ENCODE results near the gene EXOC6B. TPM values are rescaled to one million over a fixed set of nuclear protein-coding genes. Genes with fewer than 3 reads are reported as not detected.
A peak's percentile ranks its signal among the peaks of the same experiment; 100 is the strongest.

Gene EXOC6B
- total RNA-seq, 1 donor from 2014 or later = 13.8 TPM

DNA sequence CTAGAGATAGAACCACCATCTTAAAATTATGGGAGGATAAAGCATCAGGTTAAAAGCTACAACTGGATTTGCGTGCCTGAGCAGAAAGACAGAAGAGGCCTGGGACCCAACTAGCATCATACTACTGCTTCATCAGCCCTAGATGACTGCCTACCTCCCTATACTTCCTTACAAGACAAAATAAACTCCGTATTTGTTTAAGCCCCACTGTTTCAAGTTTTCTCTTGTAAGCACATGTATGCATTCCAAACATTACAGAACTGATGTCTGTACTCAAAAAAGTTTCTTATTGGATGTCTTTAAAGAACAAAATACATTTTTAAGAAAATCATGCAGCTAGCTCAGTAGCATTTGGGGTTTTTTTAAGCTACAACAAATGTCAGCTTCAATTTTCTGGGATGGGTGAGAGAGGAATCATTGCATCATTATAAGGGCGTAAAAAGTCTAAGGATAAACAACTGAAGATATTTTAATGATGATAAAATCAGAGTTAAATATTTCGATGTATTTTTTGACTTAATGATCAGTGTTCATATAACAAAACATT is 213.1 kb downstream of the EXOC6B start:
- no peaks in the 10 kb centered on the region for H3K27me3 Mint-ChIP-seq
- ChIA-PET CTCF (no interaction called here), POLR2A (no interaction called here)
- ATAC-seq (ENCODE audit: low read depth) = no peak
- intact Hi-C loops (cut with micrococcal nuclease) = no loop called here
- TF ChIP-seq, protein P1, sequence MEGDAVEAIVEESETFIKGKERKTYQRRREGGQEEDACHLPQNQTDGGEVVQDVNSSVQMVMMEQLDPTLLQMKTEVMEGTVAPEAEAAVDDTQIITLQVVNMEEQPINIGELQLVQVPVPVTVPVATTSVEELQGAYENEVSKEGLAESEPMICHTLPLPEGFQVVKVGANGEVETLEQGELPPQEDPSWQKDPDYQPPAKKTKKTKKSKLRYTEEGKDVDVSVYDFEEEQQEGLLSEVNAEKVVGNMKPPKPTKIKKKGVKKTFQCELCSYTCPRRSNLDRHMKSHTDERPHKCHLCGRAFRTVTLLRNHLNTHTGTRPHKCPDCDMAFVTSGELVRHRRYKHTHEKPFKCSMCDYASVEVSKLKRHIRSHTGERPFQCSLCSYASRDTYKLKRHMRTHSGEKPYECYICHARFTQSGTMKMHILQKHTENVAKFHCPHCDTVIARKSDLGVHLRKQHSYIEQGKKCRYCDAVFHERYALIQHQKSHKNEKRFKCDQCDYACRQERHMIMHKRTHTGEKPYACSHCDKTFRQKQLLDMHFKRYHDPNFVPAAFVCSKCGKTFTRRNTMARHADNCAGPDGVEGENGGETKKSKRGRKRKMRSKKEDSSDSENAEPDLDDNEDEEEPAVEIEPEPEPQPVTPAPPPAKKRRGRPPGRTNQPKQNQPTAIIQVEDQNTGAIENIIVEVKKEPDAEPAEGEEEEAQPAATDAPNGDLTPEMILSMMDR (IDR thresholded peaks at IDR 0.05) = no peak
- H3K9me3 Mint-ChIP-seq = peaks cover 5% of the 10 kb centered on the region
- H3K27ac Mint-ChIP-seq = no peak overlapping the region
- no peak overlapping the region for H3K4me3 Mint-ChIP-seq
- peaks cover 2% of the 10 kb centered on the region for H3K4me1 Mint-ChIP-seq
- no peaks in the 10 kb centered on the region for H3K36me3 Mint-ChIP-seq (ENCODE audit: low read depth)
- DNase-seq = no peak

DNA sequence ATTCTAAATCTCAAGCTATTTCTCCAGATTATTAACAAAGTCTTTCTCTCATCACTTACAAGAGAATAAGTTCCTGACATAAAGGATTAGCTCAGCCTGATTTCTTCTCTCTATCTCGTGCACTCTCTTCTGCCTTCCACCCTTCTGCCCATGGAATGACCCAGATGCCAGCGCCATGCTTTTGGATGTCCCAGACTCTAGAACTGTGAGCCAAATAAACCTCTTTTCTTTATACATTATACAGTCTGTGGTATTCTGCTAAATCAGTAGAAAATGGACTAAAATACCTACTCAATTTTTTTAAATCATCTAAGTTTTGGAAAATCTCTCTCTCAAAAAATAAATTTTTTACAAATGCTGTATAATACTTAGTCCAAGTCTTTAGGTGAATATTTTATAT is 218.6 kb downstream of the EXOC6B start:
- DNase-seq (no peak), ATAC-seq (ENCODE audit: low read depth) (no peak)
- ChIA-PET POLR2A (no interaction called here), CTCF (no interaction called here)
- TF ChIP-seq, protein P1 (IDR thresholded peaks at IDR 0.05) = no peak
- Mint-ChIP-seq H3K36me3 (ENCODE audit: low read depth) (peaks cover 2% of the 10 kb centered on the region), H3K4me1 (no peaks in the 10 kb centered on the region), H3K27ac (no peak overlapping the region), H3K27me3 (no peaks in the 10 kb centered on the region), H3K9me3 (no peaks in the 10 kb centered on the region), H3K4me3 (no peak overlapping the region)
- intact Hi-C loops (cut with micrococcal nuclease) = no loop called here

DNA sequence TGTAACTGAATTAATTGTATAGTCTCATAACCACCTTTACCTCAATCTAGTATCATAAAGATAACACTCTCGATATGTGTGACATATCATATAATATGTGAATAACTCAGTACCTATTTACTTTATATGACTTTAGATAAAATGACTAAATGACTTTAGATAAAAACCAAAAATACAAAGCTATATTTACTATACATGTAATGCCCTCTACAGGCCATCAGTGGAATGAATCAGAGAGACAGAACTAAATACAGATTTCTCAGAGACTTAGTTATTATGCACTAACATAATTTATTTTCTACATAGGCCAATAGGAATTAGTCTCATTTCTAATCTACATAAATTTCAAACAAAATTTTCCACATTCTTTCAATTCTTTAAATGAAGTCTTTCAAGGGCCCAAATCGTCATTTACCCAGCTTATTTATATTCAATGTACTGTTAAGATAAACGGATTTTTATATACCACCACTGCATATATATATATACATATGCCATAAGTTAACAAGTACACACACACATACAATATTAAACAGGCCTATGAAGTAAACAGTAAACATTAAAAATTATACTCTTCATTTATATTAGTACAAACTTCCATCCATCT is 219.9 kb downstream of the EXOC6B start:
- ChIA-PET CTCF (interaction anchor here (0.9 to 2.2 kb wide), 2 partner anchors 11 to 683 kb away, joined by 4 to 5 read pairs; no protein-coding TSS in a partner anchor), POLR2A (no interaction called here)
- Mint-ChIP-seq H3K9me3 (no peaks in the 10 kb centered on the region), H3K36me3 (ENCODE audit: low read depth) (peaks cover 2% of the 10 kb centered on the region), H3K4me1 (no peaks in the 10 kb centered on the region), H3K4me3 (no peak overlapping the region), H3K27ac (no peak overlapping the region), H3K27me3 (no peaks in the 10 kb centered on the region)
- DNase-seq = no peak
- TF ChIP-seq, protein P1 (IDR thresholded peaks at IDR 0.05) = peak; percentile 43
- intact Hi-C loops (cut with micrococcal nuclease) = no loop called here
- ATAC-seq (ENCODE audit: low read depth) = no peak

DNA sequence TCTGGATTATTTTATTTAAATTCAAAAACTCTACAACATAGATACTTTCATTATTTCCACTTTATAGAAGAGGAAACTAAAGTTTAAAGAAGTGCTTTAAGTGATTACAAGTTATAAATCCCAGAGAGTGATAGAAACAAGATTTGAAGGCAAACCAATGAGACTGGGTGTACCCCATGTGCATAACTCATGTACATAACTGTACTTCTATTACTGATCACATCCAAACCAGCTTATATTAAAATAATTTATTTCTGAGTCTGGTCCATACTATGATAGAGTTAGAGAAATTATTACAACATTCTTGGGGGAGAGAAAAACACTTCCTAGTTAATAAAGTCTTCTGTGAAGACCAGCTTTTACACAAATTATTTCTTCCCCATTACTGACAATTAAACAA is 221.4 kb downstream of the EXOC6B start:
- H3K36me3 Mint-ChIP-seq (ENCODE audit: low read depth) = peaks cover 2% of the 10 kb centered on the region
- no peak overlapping the region for H3K4me3 Mint-ChIP-seq
- ATAC-seq (ENCODE audit: low read depth) = no peak
- DNase-seq = no peak
- CTCF ChIA-PET = interaction anchor here (1.3 to 2.2 kb wide), 2 partner anchors 10 to 13 kb away, joined by 3 to 5 read pairs; no protein-coding TSS in a partner anchor
- intact Hi-C loops (cut with micrococcal nuclease) = no loop called here
- no peak overlapping the region for H3K27ac Mint-ChIP-seq
- H3K27me3 Mint-ChIP-seq = no peaks in the 10 kb centered on the region
- H3K4me1 Mint-ChIP-seq = no peaks in the 10 kb centered on the region
- POLR2A ChIA-PET = no interaction called here
- TF ChIP-seq, protein P1 (IDR thresholded peaks at IDR 0.05) = no peak
- H3K9me3 Mint-ChIP-seq = peaks cover 2% of the 10 kb centered on the region

DNA sequence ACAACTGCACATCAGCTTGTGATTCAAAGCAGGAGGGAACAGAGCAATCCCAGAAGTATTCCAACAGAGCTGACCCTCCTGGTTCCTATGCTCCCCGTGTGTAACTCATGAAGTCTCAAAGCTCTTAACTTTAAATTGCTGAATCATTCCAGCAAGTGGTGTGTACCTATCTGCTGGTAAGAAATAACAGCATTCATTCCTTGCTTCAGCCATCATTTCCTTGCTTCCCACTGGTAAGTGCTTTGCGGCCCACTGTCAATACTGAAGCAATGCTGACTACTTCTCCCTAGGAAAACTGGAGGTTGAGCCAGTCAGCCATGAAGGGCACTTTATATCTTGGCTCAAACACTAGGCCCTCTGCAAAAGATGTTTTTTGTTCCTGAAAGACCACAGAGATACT is 222.4 kb downstream of the EXOC6B start:
- TF ChIP-seq, protein P1 (IDR thresholded peaks at IDR 0.05) = no peak
- no peak overlapping the region for H3K4me3 Mint-ChIP-seq
- POLR2A ChIA-PET = no interaction called here
- peaks cover 2% of the 10 kb centered on the region for H3K36me3 Mint-ChIP-seq (ENCODE audit: low read depth)
- CTCF ChIA-PET = no interaction called here
- DNase-seq (no peak), ATAC-seq (ENCODE audit: low read depth) (no peak)
- intact Hi-C loops (cut with micrococcal nuclease) = no loop called here
- peaks cover 2% of the 10 kb centered on the region for H3K9me3 Mint-ChIP-seq
- H3K27me3 Mint-ChIP-seq = no peaks in the 10 kb centered on the region
- H3K27ac Mint-ChIP-seq = no peak overlapping the region
- no peaks in the 10 kb centered on the region for H3K4me1 Mint-ChIP-seq

All from activated B cell treated with CpG ODN at 0.5 μM for 24 hours (primary cell).